ENCODE measurements around the gene KSR1.

GRCh38 chr17:27623614-27624013 lies 167.4 kb downstream of the KSR1 start:
- TF ChIP-seq POLR2A (IDR thresholded peaks at IDR 0.05): no peak
- TF ChIP-seq POLR2AphosphoS5 (IDR thresholded peaks at IDR 0.05): no peak
- TF ChIP-seq EP300 (IDR thresholded peaks at IDR 0.05): no peak
